Measurements from ENCODE around the gene BOK.

BOK gene

DNA sequence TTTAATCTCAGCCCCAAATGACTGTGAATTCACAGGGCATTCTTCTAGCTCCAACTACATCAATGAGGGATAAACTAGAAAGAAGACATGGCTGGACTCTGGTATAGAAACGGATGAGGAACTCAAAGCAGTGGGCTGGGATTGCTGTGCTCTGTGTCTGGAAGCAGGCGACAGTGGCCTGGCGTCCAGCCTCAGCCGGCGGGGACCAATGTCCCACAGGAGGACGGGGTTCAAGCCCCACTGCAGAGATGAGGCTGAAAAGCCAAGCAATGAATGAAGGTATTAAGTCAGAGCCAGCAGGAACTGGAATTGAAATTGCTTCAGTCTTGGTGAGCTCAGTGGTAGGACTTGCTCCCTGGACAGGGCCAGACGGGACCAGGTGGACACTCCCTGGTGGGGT lies 24.3 kb upstream of the BOK start:
- no peaks in the 10 kb centered on the region for H3K36me3 ChIP-seq (ENCODE audit: low read depth)
- H3K4me3 ChIP-seq (ENCODE audit: severe bottlenecking) = no peak overlapping the region
- no peak for ATAC-seq (ENCODE audit: low read depth)
- no peaks in the 10 kb centered on the region for H3K27me3 ChIP-seq (ENCODE audit: insufficient read depth, poor library complexity, severe bottlenecking)
- H3K4me1 ChIP-seq (ENCODE audit: insufficient read depth, poor library complexity, severe bottlenecking) = no peaks in the 10 kb centered on the region
- no peak for TF ChIP-seq CTCF (IDR thresholded peaks at IDR 0.05; ENCODE audit: poor library complexity, severe bottlenecking)
- DNase-seq (ENCODE audit: low spot score) = no peak
- no peaks in the 10 kb centered on the region for H3K9me3 ChIP-seq (ENCODE audit: severe bottlenecking)
- no peak overlapping the region for H3K27ac ChIP-seq (ENCODE audit: poor library complexity, severe bottlenecking)

GRCh38 chr2:241534701-241535375 lies 23.7 kb upstream of the BOK start:
- no peak overlapping the region for H3K4me3 ChIP-seq (ENCODE audit: severe bottlenecking)
- H3K4me1 ChIP-seq (ENCODE audit: insufficient read depth, poor library complexity, severe bottlenecking) = no peaks in the 10 kb centered on the region
- no peaks in the 10 kb centered on the region for H3K9me3 ChIP-seq (ENCODE audit: severe bottlenecking)
- H3K36me3 ChIP-seq (ENCODE audit: low read depth) = no peaks in the 10 kb centered on the region
- H3K27me3 ChIP-seq (ENCODE audit: insufficient read depth, poor library complexity, severe bottlenecking) = no peaks in the 10 kb centered on the region
- no peak for TF ChIP-seq CTCF (IDR thresholded peaks at IDR 0.05; ENCODE audit: poor library complexity, severe bottlenecking)
- no peak for DNase-seq (ENCODE audit: low spot score)
- no peak overlapping the region for H3K27ac ChIP-seq (ENCODE audit: poor library complexity, severe bottlenecking)
- no peak for ATAC-seq (ENCODE audit: low read depth)

DNA sequence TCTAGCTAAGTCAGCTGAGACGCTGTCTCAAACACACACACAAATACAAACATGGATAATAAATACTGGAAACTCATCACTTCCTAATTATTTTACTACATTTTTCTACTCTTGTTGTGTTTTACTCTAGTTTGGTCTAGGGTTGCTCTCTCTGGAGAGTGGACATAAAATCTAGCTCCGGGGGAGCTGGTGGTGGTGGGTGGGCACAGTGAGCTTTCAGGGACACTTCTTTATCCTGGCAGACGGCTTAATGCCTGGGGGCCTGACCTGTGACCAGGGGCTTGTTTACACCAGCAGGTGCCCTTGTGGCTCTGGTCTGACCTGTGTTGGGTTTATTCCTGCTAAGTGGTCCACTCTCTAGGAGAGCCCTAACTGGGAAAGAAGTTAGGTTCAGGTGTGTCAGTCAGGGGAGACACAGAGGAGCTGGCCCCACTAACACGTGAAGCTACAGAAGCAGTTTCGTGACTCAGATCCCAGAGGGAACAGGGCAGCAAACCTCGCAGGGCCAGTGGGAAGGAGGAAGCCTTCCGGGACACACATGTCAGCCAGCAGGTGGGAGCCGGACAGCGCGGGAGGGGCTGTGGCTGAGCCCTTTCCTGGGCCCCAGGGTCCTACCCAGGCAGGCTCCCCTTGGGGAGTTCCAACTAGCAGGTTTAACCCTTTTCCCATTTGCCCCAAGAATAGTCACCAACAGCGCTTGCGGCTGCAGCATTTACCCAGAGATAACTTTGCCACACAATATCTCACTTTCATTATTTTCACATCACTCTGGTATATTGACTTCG lies 22.5 kb upstream of the BOK start:
- Histone ChIP-seq H3K9me3 (ENCODE audit: severe bottlenecking) (no peaks in the 10 kb centered on the region), H3K4me1 (ENCODE audit: insufficient read depth, poor library complexity, severe bottlenecking) (peaks cover 5% of the 10 kb centered on the region), H3K27me3 (ENCODE audit: insufficient read depth, poor library complexity, severe bottlenecking) (no peaks in the 10 kb centered on the region), H3K4me3 (ENCODE audit: severe bottlenecking) (no peak overlapping the region), H3K27ac (ENCODE audit: poor library complexity, severe bottlenecking) (no peak overlapping the region), H3K36me3 (ENCODE audit: low read depth) (no peaks in the 10 kb centered on the region)
- DNase-seq (ENCODE audit: low spot score) = no peak
- no peak for ATAC-seq (ENCODE audit: low read depth)
- TF ChIP-seq CTCF (IDR thresholded peaks at IDR 0.05; ENCODE audit: poor library complexity, severe bottlenecking) = no peak

DNA sequence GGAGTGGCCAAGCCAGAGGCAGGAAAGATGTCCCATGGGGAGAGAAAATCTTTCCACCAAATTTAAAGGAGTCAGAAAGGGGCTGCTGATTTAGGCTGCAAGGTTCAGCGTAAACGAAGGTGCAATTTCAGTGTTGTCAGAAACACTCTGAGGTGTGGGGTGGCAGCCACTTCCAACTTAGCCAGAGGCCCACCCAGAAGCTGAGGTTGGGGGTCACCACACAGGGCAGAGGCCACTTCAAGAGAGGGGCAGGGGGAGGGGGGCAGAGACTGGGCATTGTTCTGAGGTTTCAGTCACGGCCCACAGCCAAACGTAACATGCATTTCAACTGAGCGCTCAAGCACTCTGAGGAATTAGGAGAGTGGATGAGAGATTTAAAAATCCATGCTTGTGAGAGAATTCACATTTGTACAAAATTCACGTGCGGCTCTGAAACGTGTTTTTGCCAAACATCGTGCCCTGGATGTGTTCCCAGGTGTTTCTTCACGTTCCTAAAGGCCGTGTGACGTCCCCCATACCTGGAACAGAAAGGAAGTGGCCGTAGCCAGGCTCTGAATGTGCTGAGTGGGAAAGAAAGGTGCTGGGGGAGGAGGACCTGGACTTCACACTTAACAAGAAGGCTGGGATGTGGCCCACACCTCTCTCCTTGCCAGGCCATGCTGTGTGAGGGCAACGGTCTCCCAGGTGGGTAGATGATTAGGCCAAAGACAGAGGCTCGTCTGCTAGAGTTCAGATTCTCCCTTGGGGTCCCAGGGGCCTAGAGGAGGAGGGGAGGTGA lies 19.5 kb upstream of the BOK start:
- no peak for TF ChIP-seq CTCF (IDR thresholded peaks at IDR 0.05; ENCODE audit: poor library complexity, severe bottlenecking)
- no peak overlapping the region for H3K4me3 ChIP-seq (ENCODE audit: severe bottlenecking)
- peaks cover 12% of the 10 kb centered on the region for H3K27me3 ChIP-seq (ENCODE audit: insufficient read depth, poor library complexity, severe bottlenecking)
- DNase-seq (ENCODE audit: low spot score) (no peak), ATAC-seq (ENCODE audit: low read depth) (no peak)
- H3K4me1 ChIP-seq (ENCODE audit: insufficient read depth, poor library complexity, severe bottlenecking) = peaks cover 5% of the 10 kb centered on the region
- no peaks in the 10 kb centered on the region for H3K9me3 ChIP-seq (ENCODE audit: severe bottlenecking)
- H3K36me3 ChIP-seq (ENCODE audit: low read depth) = no peaks in the 10 kb centered on the region
- H3K27ac ChIP-seq (ENCODE audit: poor library complexity, severe bottlenecking) = no peak overlapping the region

Data from RWPE2 (cell line).